IPS-11a (cell line): ENCODE results near the gene DYDC2.
"Not testable (repeated sequence)": the region's sequence is repeated elsewhere in the genome, so short reads cannot be mapped to it uniquely, and the experiment has no call there.

ENCODE experiments used
- H3K4me3 ChIP-seq: one replicate; pipeline ENCODE4 v1.5.1; 2013; ENCODE audit warnings: low read depth, low read length, control low read depth

DYDC2 gene

DNA sequence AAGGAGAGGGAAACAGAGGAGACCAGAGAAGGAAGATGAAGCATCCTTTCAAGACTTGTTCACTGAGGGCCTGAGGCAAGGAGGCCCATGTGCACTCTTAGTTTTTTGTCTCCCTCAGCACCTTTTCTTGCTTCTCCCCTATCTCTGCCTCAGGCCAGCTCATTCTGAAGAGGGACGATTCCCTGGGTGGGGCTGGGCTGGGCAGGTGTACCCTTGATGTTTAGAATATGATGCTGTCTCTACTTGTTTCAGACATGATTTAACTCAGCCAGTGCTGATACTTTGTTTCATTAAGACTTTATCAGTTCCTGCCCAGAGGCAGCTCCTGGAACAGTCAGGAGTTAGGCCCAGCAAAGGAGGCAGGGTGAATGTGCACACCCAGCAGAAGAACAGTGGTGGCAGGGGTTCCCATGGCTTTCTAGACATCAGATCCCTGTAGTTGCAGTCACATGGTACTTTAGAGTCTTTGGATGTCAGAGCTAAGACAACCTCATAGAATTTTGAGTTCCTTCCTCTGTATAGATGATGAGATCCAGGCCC lies 55.2 kb downstream of the DYDC2 start:
- no peak overlapping the region for H3K4me3 ChIP-seq

DNA sequence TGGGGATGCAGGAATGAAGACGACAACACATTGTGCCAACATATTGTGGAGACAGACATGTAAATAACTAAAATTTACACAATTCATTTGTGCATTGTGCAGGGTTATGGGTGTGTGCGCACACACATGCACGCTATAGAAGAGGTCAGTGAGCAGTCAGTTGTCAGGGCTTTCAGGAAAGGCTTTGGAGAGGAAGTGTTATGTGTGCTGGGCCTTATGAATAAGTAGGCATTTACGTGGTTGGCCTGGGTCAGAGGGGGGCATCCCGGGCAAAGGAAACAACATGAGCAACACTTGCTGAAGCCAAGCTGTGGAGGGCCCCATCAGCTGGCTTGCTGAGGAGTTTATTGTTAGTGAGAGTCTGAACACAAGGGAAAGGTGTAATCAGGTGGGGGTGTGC lies 55.9 kb downstream of the DYDC2 start:
- no peak overlapping the region for H3K4me3 ChIP-seq

DNA sequence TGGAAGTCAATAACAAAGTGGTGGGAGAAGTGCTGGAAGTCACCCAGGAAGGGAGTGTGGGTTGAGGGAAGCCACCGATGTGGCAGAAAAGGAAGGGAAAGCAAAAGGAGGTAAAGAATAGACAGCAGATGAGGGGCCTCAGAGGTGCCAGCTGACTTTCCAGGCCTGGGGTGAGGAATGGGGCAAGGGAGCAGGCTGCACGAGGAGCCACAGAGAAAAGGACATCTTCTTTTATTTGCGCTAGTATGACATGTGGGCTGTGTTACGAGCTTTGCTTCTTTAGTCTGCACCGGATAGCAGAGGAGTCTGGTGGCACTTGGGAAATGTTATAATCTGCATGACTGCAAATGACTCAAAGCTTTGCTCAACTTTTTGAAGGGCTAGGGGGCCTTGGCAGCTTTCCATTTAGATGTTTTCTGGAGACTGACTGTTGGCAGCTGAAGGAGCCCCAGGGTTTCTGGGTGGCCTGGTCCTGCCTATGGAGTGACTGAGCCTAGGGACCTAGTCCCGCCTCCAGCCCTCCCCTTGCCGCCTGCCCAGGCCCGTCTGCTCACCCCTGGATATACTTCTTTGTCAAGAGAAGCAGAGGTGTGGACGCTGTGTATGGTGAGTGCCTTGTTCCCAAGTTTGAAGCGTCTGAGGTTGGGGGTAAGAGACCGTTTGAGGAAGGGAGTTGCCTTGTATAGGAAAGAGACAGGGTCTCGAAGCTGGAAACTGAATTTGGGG lies 56.9 kb downstream of the DYDC2 start:
- no peak overlapping the region for H3K4me3 ChIP-seq

DNA sequence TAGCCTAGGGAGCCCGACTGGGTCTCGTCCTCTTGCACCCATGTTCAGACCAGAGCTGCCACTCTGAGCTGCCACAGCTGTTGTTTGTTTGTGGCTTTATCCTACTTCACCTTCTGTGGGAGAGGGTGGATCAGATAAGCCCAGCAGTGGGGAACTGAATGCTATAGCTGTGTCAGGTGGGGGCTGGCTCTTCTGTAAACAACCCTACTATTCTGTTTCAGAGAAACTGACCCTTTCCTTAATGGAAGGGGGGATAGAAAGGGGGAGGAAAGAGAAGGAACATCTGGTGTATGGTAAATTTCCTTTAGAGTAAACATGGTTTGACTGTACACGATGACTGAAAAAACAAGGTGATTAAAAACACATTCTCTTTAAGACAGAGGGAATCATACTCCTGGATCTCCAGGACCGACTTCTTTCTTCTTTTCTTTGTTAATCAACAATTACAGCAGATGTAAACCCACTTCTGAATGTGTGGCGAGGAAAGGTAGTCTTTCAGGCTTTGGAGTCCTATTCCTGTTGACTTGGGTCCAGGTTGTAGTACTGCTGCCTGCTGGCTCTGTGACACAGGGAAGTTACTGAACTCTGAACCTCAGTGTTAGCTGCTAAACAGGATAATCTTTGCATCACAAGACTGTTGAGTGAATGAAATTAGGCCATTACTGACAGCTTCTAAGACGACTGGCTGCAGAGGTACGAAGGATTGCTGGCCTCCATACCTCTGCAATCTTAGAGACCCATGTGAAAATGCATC lies 57.7 kb downstream of the DYDC2 start:
- no peak overlapping the region for H3K4me3 ChIP-seq

DNA sequence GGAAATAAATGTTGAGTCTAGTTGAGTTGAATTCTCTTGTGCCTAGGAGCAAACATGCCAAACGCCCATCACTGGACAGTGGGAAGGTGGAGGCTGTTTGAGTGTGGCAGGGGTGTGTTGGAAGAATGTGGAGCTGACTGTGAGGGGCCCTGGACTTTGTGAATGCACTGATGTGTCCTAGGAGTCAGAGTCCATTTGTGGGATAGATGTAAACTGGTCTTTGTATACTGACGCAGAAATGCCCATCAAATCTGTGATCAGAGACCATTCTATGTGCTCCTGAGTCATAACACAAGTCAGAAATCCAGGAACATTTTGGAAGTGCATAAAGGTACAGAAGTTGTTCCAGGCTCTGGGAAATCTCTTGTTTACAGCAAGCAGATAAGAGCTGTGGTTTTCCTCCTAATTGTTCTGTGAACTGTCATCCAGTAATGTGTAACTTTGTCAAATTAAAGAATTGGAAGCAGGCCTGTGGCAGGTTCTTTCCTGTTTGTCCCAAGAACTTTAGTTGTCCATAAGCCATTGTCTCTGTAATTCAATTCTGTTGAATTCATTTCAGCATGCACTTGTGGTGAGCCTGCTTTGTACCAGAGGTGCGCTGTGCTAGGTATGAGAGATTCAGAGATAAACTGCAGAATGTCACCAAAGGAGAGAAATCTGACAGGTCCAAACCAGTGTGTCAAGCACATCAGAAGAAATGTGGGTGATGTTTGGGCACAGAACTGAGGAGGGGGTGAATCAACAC lies 59.3 kb downstream of the DYDC2 start:
- H3K4me3 ChIP-seq, result no peak overlapping the region

DNA sequence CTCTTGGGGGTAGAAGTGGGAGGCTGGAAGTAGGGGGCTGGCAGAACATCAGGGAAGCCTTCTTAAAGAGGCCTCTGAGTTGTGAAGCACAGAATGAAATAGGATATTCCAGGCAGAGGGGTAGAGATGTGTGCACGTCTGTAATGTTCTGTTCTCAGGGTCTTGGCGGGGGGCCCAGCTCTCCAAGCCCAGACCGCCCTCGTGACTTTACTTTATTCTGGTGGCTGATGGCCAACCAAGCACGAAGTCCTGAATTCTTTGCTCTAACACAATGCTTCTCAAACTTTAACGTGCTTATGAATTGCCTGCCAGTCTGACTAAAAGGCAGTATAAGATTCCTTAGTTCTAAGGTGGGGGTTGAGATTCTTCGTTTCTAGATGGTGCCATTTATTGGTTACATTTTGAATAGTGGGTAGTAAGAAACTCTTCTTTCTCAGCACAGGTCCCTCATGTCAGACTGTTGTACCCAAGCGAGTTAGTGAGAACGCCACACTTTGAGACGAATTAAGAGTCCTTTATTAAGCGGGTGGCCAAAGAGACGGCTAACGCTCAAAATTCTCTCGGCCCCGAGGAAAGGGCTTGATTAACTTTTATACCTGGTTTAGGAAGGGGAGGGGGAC lies 60.0 kb downstream of the DYDC2 start:
- no peak overlapping the region for H3K4me3 ChIP-seq

DNA sequence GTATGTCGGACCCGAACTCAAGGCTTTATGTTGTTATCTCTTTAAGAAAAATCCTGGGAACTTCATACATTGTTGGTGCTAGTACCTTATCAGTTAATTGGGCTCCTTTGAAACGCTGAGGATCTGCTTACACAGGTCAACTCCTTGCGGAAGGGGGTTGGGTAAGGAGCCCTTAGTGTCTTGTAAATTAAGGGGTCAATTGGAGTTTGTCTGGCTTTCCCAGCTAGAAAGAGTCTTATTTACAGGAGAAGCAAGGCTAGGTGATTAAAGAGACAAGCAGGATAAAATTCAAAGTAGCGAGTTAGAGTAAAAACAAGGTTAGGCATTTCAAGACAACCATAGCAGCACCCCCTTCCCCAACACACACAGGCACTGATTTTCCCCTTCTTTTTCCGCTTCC lies 60.7 kb downstream of the DYDC2 start:
- not testable (repeated sequence) for H3K4me3 ChIP-seq
